Vagina (tissue), 2 donors: ENCODE data around the gene POU3F3. TPM values are rescaled to one million over a fixed set of nuclear protein-coding genes. Genes with fewer than 3 reads are reported as not detected.
A peak's percentile ranks its signal among the peaks of the same experiment; 100 is the strongest.

ENCODE experiments used
- DNase-seq, 2 donors: peaks; one replicate each; pipeline ENCODE4 v3.0.0-alpha.2; 2017; ENCODE audit errors: extremely low spot score in 2 of 2
- H3K27ac ChIP-seq: fragments of 200-600 bp; sonication (generic); one replicate; pipeline ENCODE4 v1.5.1; 2019
- H3K27me3 ChIP-seq: fragments of 200-600 bp; sonication (generic); one replicate; pipeline ENCODE4 v1.5.1; 2019
- H3K36me3 ChIP-seq, 2 donors: fragments of 200-600 bp; sonication (generic); one replicate each; pipeline ENCODE4 v1.5.1; 2017 to 2019
- H3K4me1 ChIP-seq: fragments of 200-600 bp; sonication (generic); one replicate; pipeline ENCODE4 v1.5.1; 2019
- H3K4me3 ChIP-seq, 2 donors: fragments of 200-600 bp; sonication (generic); 1 replicate in 1 of 2; 2 replicates in 1 of 2; pipeline ENCODE4 v1.5.1; 2016 to 2019
- H3K9me3 ChIP-seq: fragments of 200-600 bp; sonication (generic); one replicate; pipeline ENCODE4 v1.5.1; 2019
- CTCF ChIP-seq, 3 experiments: fragments of 450-650 bp in 2 of 3; fragments of 200-600 bp in 1 of 3; sonication (generic) in 1 of 3; IDR thresholded peaks; one replicate each; pipeline ENCODE4 v1.5.1; 2017 to 2019; ENCODE audit warnings: antibody characterized with exemption in 3 of 3, mild to moderate bottlenecking in 2 of 3, moderate library complexity in 2 of 3
- POLR2A ChIP-seq, 2 donors: fragments of 450-650 bp; IDR thresholded peaks; one replicate each; pipeline ENCODE4 v1.6.1; 2017; ENCODE audit warnings: antibody characterized with exemption in 2 of 2, mild to moderate bottlenecking in 2 of 2, moderate library complexity in 2 of 2
- POLR2AphosphoS5 ChIP-seq, 2 donors: sonication (generic); formaldehyde crosslinking; IDR thresholded peaks; one replicate each; pipeline ENCODE4 v1.9.0; 2017; ENCODE audit warnings: antibody characterized with exemption in 2 of 2, mild to moderate bottlenecking in 2 of 2, low read depth in 1 of 2; ENCODE audit not compliant: insufficient read depth in 1 of 2
- intact Hi-C: fragments of 100-400 bp; cut with DNase I; formaldehyde crosslinking; loops from one replicate; pipeline ENCODE4 v1.15.1; 2023
- total RNA-seq: library from RNA; depleted of rRNA; stranded (reverse); fragments of >200 nt; gene quantifications from one replicate; pipeline ENCODE4 v1.2.3, GENCODE V29; 2016

The POU3F3 gene
- total RNA-seq, 1 donor from 2014 or later: not detected

DNA sequence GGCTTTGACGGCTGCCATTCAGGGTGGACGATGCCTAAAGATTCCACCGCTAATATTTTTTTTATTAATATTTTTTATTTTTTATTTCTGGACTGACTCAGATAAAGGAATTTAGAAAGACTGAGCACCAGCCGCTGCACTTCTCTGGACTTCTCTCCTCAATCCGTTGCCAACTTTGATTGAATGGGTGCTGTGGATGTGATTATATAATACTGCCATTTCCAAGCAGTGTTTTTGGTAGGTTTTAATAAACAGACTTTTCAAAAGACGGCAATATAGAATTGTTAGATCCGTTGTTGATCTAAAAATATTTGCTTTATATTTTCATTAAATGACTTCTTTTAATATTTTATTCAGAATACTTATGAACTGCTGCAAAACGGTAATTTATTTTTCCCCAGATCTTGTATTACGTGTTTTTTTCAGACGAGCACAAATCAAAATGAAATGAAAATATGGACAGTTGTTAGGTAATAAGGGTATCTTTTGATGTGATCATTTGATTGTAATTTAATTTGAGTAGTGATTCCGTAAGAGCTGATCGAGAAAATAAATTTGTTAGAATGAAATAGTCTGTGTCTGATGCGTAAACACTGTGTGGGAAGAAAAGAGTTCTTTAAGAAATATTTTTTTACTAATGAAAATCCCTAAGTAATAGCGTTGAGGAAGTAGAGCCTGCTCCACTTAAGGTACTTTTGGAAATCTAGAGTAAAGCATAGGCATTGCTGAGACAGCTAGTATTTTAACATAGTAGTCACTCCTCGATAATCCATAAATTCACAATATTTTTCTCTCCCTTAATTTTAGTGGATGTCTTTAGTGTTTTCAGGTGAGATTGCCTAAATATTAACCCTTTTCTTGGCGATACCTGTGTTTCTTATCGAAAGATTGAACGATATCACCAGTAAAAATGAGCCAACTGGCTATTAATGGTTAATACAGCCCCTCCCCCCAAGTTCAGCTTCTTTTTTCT, 4.4 kb downstream of the POU3F3 start:
- H3K27ac ChIP-seq: no peak overlapping the region
- intact Hi-C loops: no loop called here
- TF ChIP-seq CTCF (IDR thresholded peaks at IDR 0.05) (no peak), POLR2AphosphoS5 (IDR thresholded peaks at IDR 0.05; ENCODE audit: insufficient read depth in 1 of 2, low read depth in 1 of 2) (no peak), POLR2A (IDR thresholded peaks at IDR 0.05) (no peak)

GRCh38 chr2:104859291-104859765, 5.4 kb downstream of the POU3F3 start:
- H3K4me1 ChIP-seq: peaks cover 9% of the 10 kb centered on the region
- no peak overlapping the region for H3K4me3 ChIP-seq
- TF ChIP-seq CTCF (IDR thresholded peaks at IDR 0.05): no peak
- no peak for TF ChIP-seq POLR2AphosphoS5 (IDR thresholded peaks at IDR 0.05; ENCODE audit: insufficient read depth in 1 of 2, low read depth in 1 of 2)
- TF ChIP-seq POLR2A (IDR thresholded peaks at IDR 0.05): no peak
- H3K9me3 ChIP-seq: no peaks in the 10 kb centered on the region
- no peaks in the 10 kb centered on the region for H3K36me3 ChIP-seq
- H3K27ac ChIP-seq: no peak overlapping the region
- DNase-seq: peak in 1 of 2 donors; percentile 29
- intact Hi-C loops: no loop called here
- peaks cover 9% of the 10 kb centered on the region for H3K27me3 ChIP-seq

More for the DNA sequence above, 4.4 kb downstream of the POU3F3 start:
- H3K9me3 ChIP-seq: no peaks in the 10 kb centered on the region
- DNase-seq: no peak
- H3K36me3 ChIP-seq: no peaks in the 10 kb centered on the region
- peaks cover 12% of the 10 kb centered on the region for H3K27me3 ChIP-seq
- H3K4me1 ChIP-seq: peaks cover 19% of the 10 kb centered on the region
- no peak overlapping the region for H3K4me3 ChIP-seq

GRCh38 chr2:104859766-104860450, 6.0 kb downstream of the POU3F3 start:
- Histone ChIP-seq H3K4me1 (peaks cover 9% of the 10 kb centered on the region), H3K27ac (no peak overlapping the region), H3K9me3 (no peaks in the 10 kb centered on the region), H3K27me3 (peaks cover 5% of the 10 kb centered on the region), H3K36me3 (no peaks in the 10 kb centered on the region), H3K4me3 (no peak overlapping the region)
- intact Hi-C loops: no loop called here
- DNase-seq: no peak
- TF ChIP-seq POLR2AphosphoS5 (IDR thresholded peaks at IDR 0.05; ENCODE audit: insufficient read depth in 1 of 2, low read depth in 1 of 2) (no peak), CTCF (IDR thresholded peaks at IDR 0.05) (no peak), POLR2A (IDR thresholded peaks at IDR 0.05) (no peak)

DNA sequence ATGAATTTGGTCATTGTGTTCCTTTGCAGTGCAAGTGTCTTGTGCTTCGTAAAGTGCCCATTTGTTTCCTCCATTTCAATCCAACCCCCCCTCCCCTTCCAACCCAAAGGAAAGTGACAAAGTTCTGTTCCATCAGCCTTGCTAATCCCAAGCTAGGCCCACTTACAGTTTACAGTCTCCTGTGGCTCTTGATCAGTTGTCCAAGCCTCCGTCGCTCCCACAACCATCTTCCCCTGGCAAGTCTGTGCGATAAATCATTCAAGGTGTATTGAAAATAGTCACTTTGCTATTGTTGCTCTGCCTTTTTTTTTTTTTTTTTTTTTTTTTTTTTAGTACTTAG, 6.5 kb downstream of the POU3F3 start:
- Histone ChIP-seq H3K4me1 (peaks cover 9% of the 10 kb centered on the region), H3K27ac (no peak overlapping the region), H3K4me3 (no peak overlapping the region), H3K9me3 (no peaks in the 10 kb centered on the region), H3K27me3 (peaks cover 5% of the 10 kb centered on the region), H3K36me3 (no peaks in the 10 kb centered on the region)
- intact Hi-C loops: no loop called here
- DNase-seq: peak in 1 of 2 donors; percentile 18
- TF ChIP-seq POLR2AphosphoS5 (IDR thresholded peaks at IDR 0.05; ENCODE audit: insufficient read depth in 1 of 2, low read depth in 1 of 2) (no peak), CTCF (IDR thresholded peaks at IDR 0.05) (no peak), POLR2A (IDR thresholded peaks at IDR 0.05) (no peak)
